ENCODE measurements around the gene RPS15A.

Gene RPS15A

DNA sequence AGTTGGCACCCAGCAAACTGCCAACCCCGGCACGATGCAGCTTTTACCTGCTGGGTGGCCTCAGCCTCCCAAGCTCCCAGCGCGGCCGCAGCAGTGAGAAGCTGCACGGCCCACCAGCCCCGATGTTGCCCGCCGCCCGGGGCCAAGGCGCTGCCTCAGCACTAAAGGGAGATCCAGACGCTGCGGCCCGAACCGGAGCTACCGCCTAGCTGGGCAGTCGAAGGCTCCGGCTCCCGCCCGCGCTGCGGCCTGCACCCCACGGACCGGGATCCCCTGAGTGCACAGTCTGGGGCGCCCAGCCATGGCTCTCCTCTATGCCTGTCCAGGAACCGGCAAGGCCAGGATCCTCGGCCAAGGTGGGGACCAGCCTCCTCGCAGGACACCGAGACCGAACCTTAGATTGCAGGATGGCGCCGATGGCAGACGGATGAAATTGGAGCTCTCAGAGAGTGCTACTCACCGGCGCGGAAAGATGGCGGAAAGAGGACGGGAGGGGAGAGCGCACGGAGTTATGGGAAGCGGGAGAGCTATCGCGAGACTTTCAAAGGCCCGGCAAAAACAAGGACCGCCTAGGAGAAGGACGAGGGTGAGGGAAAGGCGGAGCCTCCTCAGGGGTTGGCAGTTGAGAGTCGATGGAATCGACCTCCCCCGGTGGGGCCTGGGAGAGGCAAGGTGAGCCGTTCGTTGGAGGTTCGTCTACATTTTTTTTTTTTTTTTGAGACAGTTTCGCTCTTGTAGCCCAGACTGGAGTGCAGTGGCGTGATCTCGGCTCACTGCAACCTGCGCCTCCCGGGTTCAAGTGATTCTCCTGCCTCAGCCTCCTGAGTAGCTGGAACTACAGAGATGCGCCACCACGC lies at the start of gene RPS15A:
Gene RPS15A (minus strand): TSS at position 485 of the 857 bp plus-strand sequence. CDS start 1,221 bp downstream, outside the sequence.
- peak; percentile 93 for DNase-seq

DNA sequence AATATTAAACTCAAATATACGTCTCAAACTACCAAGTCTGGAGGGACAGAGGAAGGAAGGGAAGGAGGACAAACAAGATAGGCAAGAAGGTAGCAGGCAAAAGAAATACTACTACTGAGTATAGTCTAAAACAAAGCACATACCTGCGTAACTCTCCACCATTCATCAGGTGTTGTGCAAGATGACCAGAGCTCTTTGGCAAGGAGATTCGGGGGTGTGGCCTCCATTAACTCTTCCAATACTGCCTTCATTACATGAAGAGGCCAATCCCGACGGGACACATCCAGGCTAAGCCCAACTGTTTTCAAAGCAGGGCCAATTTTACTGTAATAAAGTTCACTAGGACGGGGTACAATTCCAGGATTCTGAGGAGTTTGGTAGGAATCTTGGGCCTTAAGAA lies 49.4 kb upstream of the RPS15A start:
- no peak for DNase-seq

DNA sequence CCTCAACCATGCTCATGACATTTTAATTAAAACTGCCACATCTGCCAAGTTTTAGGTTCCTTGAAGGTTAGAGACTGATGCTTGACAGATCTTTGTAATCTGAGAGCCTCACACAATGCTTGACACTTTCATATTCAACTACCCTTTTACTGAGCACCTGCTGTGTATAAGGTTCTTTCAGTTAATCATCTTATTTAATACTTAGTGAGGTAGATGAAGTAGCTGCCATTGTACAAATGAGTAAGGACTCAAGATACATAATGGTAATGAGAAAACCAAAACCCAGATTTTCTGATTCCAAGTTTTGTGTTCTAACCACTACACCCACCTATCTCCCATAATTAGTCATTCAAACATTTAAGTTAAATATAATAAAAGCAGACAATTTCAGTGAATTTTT lies 46.6 kb upstream of the RPS15A start:
- DNase-seq, result no peak

DNA sequence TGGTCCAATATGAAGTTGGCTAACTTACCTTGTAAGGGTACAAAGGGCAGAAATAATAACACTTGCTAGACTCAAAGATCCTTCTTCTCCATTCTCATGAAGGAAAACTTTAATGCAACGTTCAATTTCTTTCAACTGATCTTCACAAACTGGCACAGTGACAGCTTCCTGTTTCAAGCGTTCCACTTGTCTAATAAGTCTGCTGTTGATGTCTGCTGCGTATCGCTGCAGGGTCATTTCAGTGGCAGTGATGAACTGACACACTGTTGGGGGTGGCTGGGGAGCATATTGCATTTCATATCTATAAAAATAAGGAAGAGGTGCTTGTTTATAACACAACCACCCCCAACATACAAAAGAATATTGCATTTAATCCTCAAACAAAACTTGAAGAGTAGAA lies 44.7 kb upstream of the RPS15A start:
- DNase-seq, result no peak

DNA sequence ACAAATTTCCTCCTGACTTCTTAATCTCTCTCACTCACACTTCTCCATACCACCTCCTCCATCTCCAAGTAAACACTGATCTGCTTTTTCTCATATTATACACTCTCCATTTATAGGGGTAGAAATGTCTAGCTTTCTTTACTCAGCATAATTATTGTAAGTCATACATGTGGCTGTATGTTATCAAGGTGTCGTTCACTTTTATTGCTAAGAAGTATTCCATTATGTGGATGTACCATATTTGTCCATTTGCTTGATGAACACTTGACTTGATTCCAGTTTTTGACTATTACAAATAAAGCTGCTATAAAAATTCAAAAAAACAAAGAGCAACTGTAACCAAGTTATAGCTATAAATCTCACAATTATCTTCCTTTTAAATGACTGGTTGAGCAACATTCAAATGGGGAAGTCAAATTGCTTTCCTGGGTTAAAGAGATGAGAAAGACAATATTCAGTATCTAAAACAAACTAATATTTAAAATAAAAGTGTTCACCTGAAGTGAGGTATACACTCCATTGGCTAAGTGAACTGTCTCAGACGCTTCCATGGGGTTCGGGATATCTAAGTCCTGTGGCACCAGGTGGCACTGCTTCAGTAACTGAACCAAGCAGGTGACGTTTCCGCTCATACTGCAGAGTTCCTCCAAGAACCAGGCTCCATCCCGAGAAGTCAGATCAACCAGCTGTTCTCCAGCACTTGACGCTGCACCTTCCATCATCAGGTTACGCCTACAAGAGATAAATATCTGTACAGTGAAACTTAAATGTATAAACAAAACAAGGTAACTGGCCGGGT lies 43.8 kb upstream of the RPS15A start:
- no peak for DNase-seq

DNA sequence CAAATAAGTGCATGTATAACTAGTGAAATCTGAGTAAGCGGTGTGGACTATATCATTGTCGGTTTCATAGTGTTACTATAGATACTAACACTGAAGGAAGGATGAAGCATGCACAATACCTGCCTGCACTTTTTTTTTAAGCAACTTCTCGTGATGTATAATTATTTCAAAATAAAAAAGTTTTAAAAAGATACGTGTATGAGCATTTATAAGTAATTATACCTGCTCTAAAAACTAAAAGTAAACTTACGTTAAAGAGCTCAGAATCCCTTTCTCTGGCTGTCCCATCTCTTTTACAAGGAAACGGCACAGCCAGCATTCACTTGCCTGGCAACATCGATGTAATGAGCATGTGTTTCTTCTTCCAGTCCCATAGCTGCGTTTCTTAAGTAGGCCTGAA lies 42.5 kb upstream of the RPS15A start:
- no peak for DNase-seq

DNA sequence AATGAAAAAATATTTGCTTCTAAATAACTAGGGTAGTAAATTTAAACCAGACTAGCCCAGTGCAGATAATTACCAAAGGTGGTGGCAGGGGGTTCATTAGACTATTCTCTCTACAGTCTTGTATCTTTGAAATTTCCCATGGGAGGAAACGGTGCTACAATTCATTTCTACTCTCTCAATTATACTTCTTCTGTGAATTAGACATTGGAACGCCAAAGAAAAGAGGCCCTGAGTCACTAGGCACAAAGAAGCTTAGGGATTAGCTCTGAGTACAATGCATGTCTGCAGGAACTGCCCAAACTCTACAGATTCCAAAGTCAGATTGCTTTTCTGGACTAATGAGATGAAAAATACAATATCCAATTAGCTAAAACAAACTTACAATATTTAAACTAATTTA lies 41.9 kb upstream of the RPS15A start:
- DNase-seq, result no peak

DNA sequence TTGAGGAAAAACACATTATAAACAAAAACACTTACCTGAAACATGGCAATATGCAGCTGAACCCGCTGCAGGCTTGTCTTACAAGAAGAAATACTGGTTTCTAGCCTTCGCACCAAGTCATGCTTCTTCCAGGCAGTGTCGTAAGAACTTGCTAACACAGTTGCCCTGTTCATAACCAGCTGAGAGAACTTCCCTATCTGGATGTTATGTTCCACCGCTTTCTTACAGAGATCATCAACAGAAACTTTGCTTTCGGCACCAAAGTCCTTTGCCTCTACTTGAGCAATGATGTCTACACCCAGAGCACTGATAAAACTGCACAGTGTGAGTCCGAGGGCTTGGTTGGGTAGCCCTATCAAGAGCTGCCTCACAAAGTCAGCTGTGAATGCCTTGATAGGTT lies 39.1 kb upstream of the RPS15A start:
- no peak for DNase-seq

DNA sequence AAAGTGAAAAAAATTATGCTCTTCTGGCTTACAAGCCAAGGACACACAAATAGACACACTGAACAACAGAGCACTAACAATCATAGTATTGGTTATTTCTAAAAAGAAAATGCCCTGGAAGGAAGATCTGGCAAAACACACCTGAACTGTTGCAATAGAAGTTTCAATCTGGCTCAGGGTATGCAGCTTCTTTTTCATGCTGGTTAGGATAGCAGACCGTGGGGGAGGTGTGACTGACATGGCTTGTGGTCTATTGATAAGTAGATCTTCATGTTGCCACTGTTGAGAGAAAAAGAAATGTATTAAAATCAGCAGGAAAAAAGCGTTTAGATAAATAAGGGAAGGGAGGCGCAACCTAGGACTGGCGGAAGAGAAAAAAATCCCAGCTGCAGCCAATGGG lies 37.8 kb upstream of the RPS15A start:
- no peak for DNase-seq

DNA sequence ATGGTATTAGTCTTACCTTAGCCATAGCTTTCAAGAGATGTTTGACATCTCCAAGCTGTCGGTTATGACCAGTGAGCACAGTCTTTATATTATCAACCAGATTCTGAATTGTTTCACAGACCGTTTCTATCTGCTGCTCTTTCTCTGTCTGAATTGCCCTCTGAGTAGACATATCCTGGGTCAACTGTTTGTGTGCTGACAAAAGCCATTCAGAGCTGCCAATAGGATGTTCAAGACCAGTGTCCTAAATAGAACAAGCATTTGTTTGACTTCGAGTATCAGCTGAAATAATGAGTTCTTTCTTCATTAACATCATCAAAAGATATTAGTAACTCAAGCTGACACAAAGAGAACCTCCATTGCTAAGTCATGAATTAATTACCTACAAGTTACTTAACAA lies 26.2 kb upstream of the RPS15A start:
- DNase-seq, result no peak

DNA sequence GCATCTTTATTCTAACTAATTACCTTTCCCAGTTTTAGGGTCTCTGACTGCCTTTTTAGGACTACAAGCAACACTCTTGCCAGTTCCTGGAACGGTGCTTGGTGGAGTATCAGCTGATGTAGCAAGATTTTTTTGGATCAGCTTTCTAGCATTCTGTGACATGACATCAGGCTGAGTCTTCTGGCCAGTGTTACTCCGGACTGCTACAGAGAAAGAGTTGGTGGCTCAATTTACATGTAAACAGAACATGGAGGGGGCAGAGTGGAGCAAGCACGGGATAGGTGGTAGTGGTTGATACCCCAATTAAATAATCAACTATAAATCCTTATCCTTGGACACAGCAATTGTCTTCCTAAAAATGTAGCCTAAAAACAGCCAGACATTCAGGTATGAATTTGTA lies 21.8 kb upstream of the RPS15A start:
- no peak for DNase-seq

DNA sequence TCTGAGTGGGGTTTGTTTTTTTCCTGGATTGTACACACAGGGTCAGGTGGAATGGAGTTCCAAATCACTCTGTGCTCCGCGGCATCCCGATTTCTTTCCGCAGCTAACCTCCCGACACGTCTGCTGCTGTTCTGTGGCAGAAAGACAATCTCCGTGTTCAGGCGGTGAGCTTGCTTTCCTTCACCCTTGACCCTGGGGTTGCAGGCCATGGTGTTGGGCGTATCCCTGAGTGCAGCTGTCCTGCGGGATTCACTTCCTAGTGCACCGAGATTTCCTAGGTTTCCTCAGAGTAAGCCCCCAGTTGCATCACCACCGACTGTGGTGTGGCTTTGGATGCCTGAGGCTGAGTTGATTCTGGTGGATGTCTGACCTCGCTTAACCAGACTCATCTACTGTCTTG lies 19.0 kb upstream of the RPS15A start:
- DNase-seq, result no peak

DNA sequence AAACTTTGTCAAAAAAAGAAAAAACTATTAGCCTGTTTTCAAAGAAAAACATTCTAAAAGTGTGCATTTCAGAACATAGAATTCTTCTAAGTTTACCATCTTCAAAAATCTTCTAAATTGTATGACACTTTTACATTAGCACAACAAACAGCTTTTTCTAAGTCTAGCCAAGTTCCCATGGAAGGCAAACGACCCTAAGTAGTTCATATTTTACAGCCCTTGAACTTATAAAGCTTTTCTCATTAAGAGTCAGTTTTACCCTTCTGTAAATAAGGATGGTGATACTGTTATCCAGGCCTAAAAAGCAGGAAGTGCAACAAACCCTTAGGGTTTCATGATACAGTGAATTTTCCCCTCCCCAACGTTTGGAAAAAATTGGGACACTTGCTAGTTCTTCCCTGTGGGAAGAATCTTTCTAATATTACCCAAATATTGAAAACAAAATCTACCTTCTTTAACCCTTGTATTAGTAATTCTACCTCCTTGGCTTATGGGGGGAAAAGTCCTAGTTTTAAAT lies 15.2 kb upstream of the RPS15A start:
- DNase-seq, result no peak

DNA sequence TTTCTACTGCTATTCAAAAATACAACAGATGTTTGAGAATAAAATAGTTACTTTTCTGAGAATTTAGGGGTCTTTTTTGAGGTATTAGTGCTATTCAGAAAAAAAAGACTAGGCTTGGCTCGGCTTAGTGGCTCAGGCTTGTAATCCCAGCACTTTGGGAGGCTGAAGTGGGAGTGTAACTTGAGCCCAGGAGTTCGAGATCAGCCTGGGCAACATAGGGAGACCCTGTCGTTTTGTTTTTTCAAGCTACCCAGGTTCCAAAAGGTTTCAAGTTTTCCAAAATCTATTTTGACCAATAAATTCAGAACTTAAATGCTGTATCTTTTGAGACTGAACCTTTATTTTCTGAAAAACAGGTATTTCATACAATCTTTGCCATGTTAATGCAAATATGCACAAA lies 14.4 kb upstream of the RPS15A start:
- DNase-seq, result no peak

DNA sequence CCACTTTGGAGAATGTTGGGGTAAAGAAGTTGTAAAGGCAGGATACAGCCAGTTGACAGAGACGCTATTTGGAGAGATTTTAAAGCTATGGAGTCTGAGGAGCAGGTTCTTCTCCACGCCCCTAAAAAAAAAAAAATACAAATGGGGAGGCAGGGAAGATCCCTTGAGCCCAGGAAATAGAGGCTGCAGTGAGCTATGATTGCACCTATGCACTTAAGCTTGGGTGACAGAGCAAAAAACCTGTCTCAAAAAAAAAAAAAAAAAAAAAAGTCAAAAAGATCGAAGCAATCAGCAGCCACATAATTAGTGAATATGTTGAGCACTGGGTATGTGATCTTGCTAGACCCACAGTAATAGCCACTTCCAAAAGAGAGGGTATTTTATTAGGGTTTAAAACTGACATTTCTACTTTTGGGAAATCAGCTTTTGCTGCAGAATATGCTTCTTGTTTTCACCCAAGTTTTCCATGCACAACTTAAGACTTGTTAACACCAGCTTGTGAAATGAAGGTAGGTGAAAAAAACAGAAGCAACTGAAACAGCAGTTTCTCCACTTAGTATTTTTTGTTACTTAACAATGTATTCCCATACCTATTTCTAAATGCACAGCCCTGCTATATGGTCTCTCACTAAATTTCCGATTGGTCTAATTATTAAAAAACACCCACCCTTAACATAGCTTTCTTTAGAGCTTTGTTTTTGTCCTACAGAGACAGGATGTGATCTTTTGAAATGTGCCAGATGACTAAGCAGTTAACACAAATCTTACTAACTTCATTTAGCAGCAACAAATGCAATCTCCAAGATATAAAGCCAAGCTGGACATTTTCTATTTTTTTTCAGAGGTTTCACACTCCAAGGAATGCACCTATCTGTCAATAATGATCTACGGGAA lies 13.7 kb upstream of the RPS15A start:
- no peak for DNase-seq

DNA sequence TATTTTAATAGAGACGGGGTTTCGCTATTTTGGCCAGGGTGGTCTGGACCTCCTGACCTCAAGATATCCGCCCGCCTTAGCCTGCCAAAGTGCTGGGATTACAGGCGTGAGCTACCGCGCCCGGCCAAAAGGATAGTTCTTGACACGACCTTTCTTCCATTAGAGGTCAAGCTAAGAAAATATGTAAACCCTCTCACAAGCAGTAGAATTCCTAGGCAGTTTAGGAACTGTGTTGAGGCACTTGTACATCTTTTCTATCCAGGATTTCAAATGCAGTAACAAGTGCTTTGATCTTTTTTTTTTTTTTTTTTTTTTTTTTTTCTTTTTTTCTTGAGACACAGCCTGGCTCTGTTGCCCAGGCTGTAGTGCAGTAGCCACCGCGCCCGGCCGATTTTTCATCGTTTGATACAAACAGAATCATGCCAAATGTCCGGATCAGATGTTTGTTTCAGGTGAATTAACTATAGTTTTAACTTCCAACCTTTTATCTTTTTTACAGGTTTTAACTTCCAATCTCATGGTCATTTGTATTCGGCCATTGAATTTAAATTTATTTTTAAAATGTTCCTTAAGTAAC lies 12.7 kb upstream of the RPS15A start:
- DNase-seq, result no peak

DNA sequence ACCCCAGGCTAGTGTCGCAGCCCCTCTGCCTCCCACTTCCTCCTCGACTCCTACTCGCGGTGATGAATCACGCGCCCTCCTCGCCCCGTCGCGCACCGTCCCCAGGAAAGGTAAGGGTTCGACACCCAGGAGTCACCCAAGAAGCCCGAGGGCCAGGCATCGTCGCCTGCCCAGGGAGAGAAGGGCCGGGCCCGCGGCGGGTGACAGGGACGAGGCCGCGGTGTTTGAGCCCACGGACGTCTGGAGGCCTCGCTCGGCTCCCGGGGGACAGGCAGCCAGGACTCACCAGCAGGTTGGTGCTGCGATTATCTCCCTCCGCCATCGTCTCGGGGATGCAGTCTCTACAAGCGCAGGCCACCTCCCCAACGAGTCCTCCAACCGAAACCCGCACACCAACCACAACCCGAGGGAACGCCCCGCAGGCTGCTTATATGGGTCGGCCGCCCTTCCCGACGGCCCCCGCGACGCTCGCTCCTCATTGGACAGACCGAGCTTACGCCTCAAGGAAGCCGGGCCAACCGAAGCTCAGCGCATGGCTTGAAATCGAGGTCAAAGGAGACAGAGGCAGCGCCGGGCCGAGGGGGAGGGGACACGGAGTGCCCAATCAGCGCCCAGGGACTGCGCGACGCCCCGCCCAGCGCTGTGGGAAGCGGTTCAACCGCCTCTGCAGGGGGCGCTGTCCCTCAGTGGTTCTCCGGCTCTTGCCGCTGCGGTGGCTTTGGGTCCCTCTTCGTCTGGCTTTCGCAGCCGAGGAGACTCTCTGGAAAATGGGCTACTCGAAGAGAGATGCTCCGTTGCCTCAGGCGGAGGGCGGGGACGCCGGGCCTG lies 11.2 kb upstream of the RPS15A start, which contains the start of gene ARL6IP1:
Gene ARL6IP1 (minus strand): TSS at position 405 of the 828 bp plus-strand sequence. CDS start 83 bp downstream, at position 322.
- DNase-seq, result peak; percentile 99

DNA sequence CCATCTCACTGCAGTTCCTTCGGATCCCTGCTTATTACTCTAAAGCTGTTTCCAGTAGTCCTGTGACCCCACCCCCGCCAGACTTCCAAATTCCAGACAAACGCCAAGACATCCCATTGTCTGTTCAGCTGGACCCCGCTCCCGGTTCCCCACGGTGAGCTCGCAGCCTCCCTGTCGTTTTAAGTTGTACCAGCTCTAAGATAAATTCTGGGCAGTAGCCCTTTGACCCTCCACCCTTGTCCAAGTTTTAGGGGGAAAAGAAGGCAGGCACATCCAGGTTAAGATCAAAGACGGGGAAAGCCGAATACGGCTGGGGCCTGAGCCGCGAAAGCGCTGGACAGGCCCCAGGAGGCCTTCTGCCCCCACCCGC lies 10.6 kb upstream of the RPS15A start:
- DNase-seq, result no peak

DNA sequence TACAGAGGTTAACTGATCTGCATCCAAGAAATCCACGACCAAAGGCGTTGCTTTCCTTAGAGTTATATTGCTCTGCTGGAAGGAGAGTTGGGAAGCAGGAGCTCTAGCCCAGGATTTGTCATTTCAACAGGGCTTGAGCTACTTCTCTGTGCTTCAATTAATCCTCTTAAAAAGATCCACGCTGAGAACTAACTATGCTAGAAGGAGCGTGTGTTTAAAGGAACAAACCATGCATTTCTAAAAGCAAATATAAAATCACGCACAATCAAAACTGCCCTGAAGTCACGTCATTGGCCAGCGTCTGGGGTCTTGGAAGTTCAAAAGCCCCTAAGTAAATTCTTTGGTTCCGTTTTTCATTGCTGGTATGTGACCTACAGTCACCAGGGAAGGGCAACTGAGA lies 10.2 kb upstream of the RPS15A start:
- no peak for DNase-seq

DNA sequence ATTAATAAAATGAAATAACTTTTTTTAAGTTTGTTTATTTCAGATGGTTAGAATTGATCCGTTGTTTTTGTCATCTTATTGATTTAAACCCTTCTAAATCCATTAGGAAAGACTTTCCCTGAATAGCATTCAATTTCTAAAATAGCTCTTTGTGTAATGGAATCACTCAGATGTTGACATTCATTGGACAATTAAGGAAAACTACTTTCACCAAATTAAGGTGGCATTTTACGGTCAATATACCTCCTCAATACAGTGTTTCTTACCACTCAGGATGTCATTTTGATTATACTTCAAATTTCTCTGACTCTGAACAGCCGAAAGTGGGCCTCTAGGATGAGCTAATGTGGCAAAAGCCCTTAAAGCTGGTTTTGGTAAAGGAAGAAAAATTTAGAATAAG lies 9.4 kb upstream of the RPS15A start:
- DNase-seq, result no peak

DNA sequence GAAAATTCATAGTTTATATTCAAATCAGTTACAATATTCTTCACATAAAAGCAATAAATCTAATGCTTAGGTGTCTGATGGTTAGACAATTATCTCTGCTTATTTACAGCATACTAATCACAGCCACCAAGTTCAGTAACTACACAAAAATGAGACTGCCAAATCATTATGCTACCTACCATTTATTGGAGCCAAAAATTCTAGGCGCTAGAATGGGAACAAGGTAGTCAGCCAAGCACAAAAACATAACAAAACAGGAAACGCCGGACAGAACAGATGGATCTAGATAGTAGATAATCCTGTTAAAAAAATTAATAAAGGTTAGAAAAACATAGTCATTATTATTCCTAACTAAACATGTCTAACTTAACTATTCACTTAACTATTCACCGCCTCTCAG lies 7.6 kb upstream of the RPS15A start:
- no peak for DNase-seq

DNA sequence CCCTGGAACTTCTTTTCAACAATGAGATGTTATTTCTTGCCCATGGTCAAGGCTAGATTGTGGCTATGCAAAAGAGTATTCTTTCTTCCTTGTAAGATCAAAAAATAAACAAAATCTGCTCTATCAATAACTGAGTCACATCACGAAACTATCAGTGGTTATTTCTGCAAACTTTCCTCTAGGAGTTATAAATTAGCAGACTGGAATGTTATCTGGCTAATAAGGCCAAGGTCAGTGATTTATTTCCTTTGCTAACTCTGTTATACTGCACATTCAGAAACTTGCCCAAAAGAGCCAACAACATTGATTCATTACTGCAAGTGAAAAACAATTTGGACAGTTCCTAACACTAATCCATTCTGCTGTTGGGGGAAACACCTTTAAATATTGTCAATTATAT lies 6.2 kb upstream of the RPS15A start:
- DNase-seq, result no peak
